Neural progenitor cell (in vitro differentiated cells): ENCODE results near the gene SIDT2.

Experiments
- CTCF ChIP-seq: fragments of 200-600 bp; sonication (generic); IDR thresholded peaks from 2 replicates; pipeline ENCODE4 v1.5.1; 2017; ENCODE audit warnings: antibody characterized with exemption, mild to moderate bottlenecking
- EZH2 ChIP-seq: fragments of 200-600 bp; sonication (generic); IDR thresholded peaks from 2 replicates; pipeline ENCODE4 v1.6.1; 2017; ENCODE audit warnings: antibody characterized with exemption, mild to moderate bottlenecking, moderate library complexity
- EZH2phosphoT487 ChIP-seq: fragments of 200-600 bp; sonication (generic); IDR thresholded peaks from 2 replicates; pipeline ENCODE4 v1.6.1; 2017; ENCODE audit warnings: antibody characterized with exemption

- TF ChIP-seq CTCF, result no peak
- TF ChIP-seq EZH2, result no peak
- TF ChIP-seq EZH2phosphoT487, result no peak
Measured at GRCh38 chr11:117210620-117211019, 32.1 kb downstream of the SIDT2 start.
